GM19468 (cell line): ENCODE data around the gene SPDYE3.

ENCODE experiments used
- ATAC-seq: cut with Tn5 transposase; IDR thresholded peaks from one replicate; pipeline ENCODE4 v1.9.1; 2021; ENCODE audit warnings: mild to moderate bottlenecking, moderate library complexity, moderate number of reproducible peaks; ENCODE audit not compliant: unreplicated experiment; ENCODE audit errors: extremely low read depth

Gene SPDYE3

DNA sequence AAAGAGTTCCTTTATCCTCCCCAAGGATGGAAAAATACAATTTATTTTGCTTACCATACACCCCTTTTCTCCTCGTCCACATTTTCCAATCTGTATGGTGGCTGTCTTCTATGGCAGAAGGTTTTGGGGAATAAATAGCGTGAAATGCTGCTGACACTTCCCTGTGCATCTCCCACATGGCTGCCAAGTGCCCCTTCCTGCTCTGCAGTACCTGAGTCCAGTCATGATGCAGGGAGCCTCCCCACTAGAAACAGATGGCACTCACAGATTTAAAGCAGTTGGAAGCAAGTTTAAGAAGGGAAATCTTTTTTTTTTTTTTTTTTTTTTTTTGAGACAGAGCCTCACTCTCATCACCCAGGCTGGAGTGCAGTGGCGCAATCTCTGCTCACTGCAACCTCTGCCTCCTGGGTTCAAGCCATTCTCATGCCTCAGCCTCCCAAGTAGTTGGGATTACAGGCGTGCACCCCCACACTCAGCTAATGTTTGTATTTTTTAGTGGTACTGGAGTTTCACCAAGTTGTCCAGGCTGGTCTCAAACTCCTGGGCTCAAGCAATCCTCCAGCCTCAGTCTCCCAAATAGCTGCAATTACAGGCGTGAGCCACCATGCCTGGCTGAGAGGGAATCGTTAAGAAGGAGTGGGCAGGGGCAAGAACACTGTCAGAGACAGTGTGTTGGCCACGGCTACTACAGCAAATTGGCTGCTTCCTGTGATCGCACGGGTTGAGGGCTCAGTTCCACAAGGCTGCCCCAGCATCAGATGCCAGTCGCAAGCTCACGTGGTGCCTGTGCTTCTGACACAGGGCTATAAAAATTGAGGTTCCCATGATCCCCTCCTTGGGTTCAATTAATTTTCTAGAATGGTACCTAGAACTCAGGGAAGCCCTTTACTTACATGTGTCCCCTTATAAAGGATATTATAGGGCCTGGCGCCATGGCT is 60.4 kb downstream of the SPDYE3 start:
- no peak for ATAC-seq

DNA sequence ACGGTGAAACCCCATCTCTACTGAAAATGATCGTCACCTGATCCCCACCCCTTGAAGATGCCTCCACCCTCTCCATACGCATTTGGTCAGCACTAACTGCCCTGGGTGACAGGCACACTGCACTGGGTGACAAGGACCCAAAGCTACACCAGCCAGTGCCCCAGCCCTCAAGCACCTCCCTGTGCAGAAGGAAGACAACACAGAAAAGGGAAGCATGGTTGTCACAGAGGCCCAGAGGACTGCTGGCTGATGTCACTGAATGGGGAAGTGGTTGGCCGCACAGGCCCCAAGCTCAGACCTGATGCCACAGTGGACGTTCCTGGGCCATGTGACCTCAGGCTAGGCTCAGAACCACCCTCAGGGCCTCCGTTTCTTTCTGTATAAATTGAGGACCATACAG is 61.6 kb downstream of the SPDYE3 start:
- peak; percentile 42 for ATAC-seq

GRCh38 chr7:100370303-100370702 is 62.8 kb downstream of the SPDYE3 start:
- ATAC-seq, result no peak

DNA sequence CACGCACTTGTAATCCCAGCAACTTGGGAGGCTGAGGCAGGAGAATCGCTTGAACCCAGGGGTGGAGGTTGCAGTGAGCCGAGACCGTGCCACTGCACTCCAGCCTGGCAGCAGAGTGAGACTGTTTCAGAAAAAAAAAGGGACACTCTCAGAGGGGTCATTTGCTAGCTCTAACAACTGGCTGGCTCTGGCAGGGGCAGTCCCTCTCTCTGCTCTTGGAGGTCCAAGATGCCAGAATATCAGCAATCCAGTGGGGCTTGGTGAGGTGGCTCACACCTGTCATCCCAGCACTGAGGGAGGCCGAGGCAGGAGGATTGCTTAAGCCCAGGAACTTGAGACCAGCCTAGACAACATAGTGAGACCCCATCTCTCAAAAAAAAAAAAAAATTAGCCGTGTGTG is 63.2 kb downstream of the SPDYE3 start:
- no peak for ATAC-seq

- ATAC-seq, result no peak
These were observed 64.2 kb downstream of the SPDYE3 start for GRCh38 chr7:100371561-100372171.
